MM.1S (cell line): ENCODE data around the gene CBX8.

Experiments used
- DNase-seq: peaks from one replicate; pipeline ENCODE4 v3.0.0-alpha.2; 2015
- H2AFZ ChIP-seq: fragments of 300-600 bp; sonication (generic); 2 replicates; pipeline ENCODE4 v1.6.0; 2016; ENCODE audit warnings: antibody characterized with exemption, low read length
- H3F3A ChIP-seq: fragments of 300-600 bp; sonication (generic); 2 replicates; pipeline ENCODE4 v1.6.1; 2016; ENCODE audit warnings: mild to moderate bottlenecking, antibody characterized with exemption, low read length, moderate library complexity, mixed read lengths; ENCODE audit not compliant: insufficient read depth
- H3K27ac ChIP-seq: fragments of 300-600 bp; sonication (generic); 2 replicates; pipeline ENCODE4 v1.5.1; 2016; ENCODE audit warnings: mild to moderate bottlenecking, low read length
- H3K27me3 ChIP-seq: fragments of 300-600 bp; sonication (generic); replicated peaks from 2 replicates; pipeline ENCODE4 v1.6.0; 2016; ENCODE audit warnings: low read length; ENCODE audit not compliant: insufficient read depth
- H3K36me3 ChIP-seq: fragments of 300-600 bp; sonication (generic); replicated peaks from 2 replicates; pipeline ENCODE4 v1.6.1; 2016; ENCODE audit warnings: mild to moderate bottlenecking, low read length, mixed read lengths; ENCODE audit not compliant: insufficient read depth
- H3K4me1 ChIP-seq: fragments of 300-600 bp; sonication (generic); 2 replicates; pipeline ENCODE4 v1.6.1; 2016; ENCODE audit warnings: low read length, mixed read lengths
- H3K4me2 ChIP-seq: fragments of 300-600 bp; sonication (generic); 2 replicates; pipeline ENCODE4 v1.6.0; 2016; ENCODE audit warnings: low read depth, low read length
- H3K4me3 ChIP-seq: fragments of 300-600 bp; sonication (generic); 2 replicates; pipeline ENCODE4 v1.5.1; 2016; ENCODE audit warnings: low read length, mixed read lengths
- H3K79me2 ChIP-seq: fragments of 300-600 bp; sonication (generic); 2 replicates; pipeline ENCODE4 v1.6.1; 2016; ENCODE audit warnings: mixed run types, low read length, mixed read lengths
- H3K9ac ChIP-seq: fragments of 300-600 bp; sonication (generic); 2 replicates; pipeline ENCODE4 v1.6.1; 2016; ENCODE audit warnings: low read length, mixed read lengths
- H3K9me2 ChIP-seq: fragments of 300-600 bp; sonication (generic); replicated peaks from 2 replicates; pipeline ENCODE4 v1.6.1; 2016; ENCODE audit warnings: mild to moderate bottlenecking, low read length, mixed read lengths; ENCODE audit not compliant: insufficient read depth
- H3K9me3 ChIP-seq: fragments of 300-600 bp; sonication (generic); replicated peaks from 2 replicates; pipeline ENCODE4 v1.6.1; 2016; ENCODE audit warnings: mild to moderate bottlenecking, low read length, mixed read lengths; ENCODE audit not compliant: insufficient read depth
- H4K20me1 ChIP-seq: fragments of 300-600 bp; sonication (generic); 2 replicates; pipeline ENCODE4 v1.6.1; 2016; ENCODE audit warnings: mild to moderate bottlenecking, low read length, moderate library complexity, mixed read lengths; ENCODE audit not compliant: insufficient read depth
- EZH2 ChIP-seq: fragments of 300-600 bp; sonication (generic); optimal IDR thresholded peaks from 2 replicates; pipeline ENCODE3; 2017; ENCODE audit warnings: low read depth, mild to moderate bottlenecking, antibody characterized with exemption, low read length, mixed read lengths
- EZH2phosphoT487 ChIP-seq: fragments of 300-600 bp; sonication (generic); IDR thresholded peaks from 2 replicates; pipeline ENCODE4 v1.6.1; 2018; ENCODE audit warnings: antibody characterized with exemption, low read length
- TF ChIP-seq, protein P1 (sequence below): fragments of 300-600 bp; sonication (generic); IDR thresholded peaks from 2 replicates; pipeline ENCODE4 v1.5.1; 2016; ENCODE audit warnings: antibody characterized with exemption, low read length, mixed read lengths

Gene CBX8

DNA sequence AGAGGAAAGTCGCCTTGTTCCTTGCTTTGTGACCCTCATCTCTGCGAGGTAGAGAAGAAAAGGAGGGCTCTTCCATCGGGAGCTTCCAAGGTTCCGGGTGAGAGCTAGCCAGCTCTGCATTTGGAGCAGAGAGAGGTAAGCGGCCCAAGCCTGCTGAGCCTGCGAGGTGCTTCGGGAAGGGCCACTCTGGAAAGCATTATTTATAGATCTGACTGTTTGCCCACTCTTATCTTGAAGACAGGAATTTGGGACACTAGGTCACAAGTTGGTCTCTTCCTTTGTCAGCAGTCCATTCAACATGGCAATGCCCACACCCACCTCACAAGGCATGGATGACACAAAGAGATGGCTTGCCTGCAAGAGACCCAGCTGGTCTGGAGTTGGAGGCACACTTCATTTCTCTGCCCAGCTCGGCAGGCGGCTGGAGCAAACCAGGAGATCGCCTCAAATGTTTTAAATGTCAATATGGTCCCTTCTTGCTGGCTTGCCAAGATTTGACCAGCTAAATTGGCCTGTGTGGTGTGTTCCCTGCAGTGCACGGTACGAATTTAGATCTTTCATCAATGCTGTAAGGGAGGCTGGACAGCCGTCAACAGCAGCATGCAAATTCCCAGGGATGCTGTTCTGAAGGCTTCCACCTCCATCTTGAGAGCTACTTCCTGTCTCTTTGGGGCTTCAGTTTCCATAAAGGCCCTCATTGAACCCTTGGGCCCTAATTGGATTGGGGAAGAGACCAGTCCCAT, 22.8 kb upstream of the CBX8 start:
- H3K27me3 ChIP-seq, result peaks cover 89% of the 10 kb centered on the region
- TF ChIP-seq, protein P1, sequence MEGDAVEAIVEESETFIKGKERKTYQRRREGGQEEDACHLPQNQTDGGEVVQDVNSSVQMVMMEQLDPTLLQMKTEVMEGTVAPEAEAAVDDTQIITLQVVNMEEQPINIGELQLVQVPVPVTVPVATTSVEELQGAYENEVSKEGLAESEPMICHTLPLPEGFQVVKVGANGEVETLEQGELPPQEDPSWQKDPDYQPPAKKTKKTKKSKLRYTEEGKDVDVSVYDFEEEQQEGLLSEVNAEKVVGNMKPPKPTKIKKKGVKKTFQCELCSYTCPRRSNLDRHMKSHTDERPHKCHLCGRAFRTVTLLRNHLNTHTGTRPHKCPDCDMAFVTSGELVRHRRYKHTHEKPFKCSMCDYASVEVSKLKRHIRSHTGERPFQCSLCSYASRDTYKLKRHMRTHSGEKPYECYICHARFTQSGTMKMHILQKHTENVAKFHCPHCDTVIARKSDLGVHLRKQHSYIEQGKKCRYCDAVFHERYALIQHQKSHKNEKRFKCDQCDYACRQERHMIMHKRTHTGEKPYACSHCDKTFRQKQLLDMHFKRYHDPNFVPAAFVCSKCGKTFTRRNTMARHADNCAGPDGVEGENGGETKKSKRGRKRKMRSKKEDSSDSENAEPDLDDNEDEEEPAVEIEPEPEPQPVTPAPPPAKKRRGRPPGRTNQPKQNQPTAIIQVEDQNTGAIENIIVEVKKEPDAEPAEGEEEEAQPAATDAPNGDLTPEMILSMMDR, result no peak
- TF ChIP-seq EZH2phosphoT487 (no peak), EZH2 (no peak)
- H3F3A ChIP-seq, result no peaks in the 10 kb centered on the region
- DNase-seq, result no peak
- no peaks in the 10 kb centered on the region for H3K4me1 ChIP-seq
- no peak overlapping the region for H2AFZ ChIP-seq
- H3K9me3 ChIP-seq, result no peaks in the 10 kb centered on the region
- no peak overlapping the region for H3K4me3 ChIP-seq
- H3K27ac ChIP-seq, result no peak overlapping the region
- H3K36me3 ChIP-seq, result no peaks in the 10 kb centered on the region
- H3K4me2 ChIP-seq, result no peak overlapping the region
- H4K20me1 ChIP-seq, result no peaks in the 10 kb centered on the region
- H3K79me2 ChIP-seq, result no peaks in the 10 kb centered on the region
- H3K9me2 ChIP-seq, result no peaks in the 10 kb centered on the region
- no peak overlapping the region for H3K9ac ChIP-seq

DNA sequence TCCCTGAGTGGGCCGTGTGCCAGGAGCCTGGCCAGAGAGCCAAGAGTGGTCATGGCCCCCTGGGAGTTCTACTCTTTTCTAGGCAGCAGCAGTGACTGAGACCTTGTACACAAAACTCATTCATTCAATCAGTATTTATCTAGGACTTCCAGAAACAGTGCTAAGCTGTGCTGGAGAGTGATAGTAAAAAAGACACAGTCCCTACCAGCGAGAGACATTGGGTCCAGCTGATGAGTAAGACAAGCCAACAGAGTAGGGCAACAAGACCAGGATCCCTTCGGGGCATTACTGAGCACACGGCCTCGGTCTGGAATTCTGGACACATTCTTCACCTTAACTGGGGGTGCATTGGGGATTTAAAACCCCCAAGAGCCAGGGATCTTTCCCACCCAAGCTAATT, 22.2 kb upstream of the CBX8 start:
- Histone ChIP-seq H3K27ac (no peak overlapping the region), H3K9ac (no peak overlapping the region), H3F3A (no peaks in the 10 kb centered on the region), H3K4me2 (no peak overlapping the region), H2AFZ (no peak overlapping the region), H3K27me3 (peaks cover 89% of the 10 kb centered on the region), H3K4me1 (no peaks in the 10 kb centered on the region), H4K20me1 (no peaks in the 10 kb centered on the region), H3K4me3 (no peak overlapping the region), H3K79me2 (no peaks in the 10 kb centered on the region), H3K9me3 (no peaks in the 10 kb centered on the region), H3K36me3 (no peaks in the 10 kb centered on the region), H3K9me2 (no peaks in the 10 kb centered on the region)
- no peak for DNase-seq
- TF ChIP-seq, protein P1, result no peak
- TF ChIP-seq EZH2 (no peak), EZH2phosphoT487 (no peak)

DNA sequence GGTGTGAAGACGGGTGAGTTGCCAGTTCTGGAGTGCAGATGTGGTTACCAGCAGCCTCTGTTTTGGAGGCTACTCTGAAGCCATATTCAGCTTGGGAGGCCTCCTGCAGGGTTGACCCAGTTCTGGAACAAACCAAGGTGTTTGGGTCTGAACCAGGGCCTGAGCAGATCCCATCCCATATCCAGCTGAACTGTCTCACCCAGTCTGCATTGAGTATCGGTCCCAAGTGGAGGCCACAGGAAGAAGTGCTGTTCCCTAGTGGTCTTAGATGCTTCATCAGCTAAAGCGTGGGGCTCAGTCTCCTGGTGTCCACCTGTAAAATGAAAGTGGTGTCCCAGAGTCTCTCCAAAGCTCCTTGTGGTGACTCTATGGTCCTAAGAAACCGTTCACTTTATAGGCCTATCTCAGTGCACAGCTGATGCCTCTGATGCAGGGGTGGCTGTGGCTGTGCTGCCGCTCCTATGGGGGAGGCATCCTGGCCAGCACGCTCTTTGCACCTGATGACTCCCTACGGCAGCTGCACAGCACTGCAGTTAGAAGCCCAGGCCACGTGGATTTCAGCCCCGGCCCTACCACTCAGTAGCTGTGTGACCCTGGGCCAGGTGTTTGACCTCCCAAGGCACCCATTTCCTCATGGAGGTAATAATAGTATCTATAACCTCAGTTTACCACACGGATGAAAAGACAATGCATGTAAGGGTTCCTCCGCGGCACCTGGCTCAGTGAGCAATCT, 21.3 kb upstream of the CBX8 start:
- Histone ChIP-seq H3K79me2 (no peaks in the 10 kb centered on the region), H3K4me1 (no peaks in the 10 kb centered on the region), H3K9me3 (no peaks in the 10 kb centered on the region), H3K9me2 (no peaks in the 10 kb centered on the region), H4K20me1 (no peaks in the 10 kb centered on the region), H3K4me3 (no peak overlapping the region), H3K4me2 (no peak overlapping the region), H3F3A (no peaks in the 10 kb centered on the region), H3K27me3 (peaks cover 88% of the 10 kb centered on the region), H3K9ac (no peak overlapping the region), H2AFZ (no peak overlapping the region), H3K36me3 (no peaks in the 10 kb centered on the region), H3K27ac (no peak overlapping the region)
- no peak for DNase-seq
- TF ChIP-seq EZH2 (no peak), EZH2phosphoT487 (no peak)
- TF ChIP-seq, protein P1, result no peak
